ENCODE data around the gene NUP214. TPM values are rescaled to one million over a fixed set of nuclear protein-coding genes. Genes with fewer than 3 reads are reported as not detected.

Gene NUP214
- total RNA-seq, 2 donors from 2014 or later = 43.9 to 115 TPM

- DNase-seq (ENCODE audit: low spot score) = no peak
- no peaks in the 10 kb centered on the region for H3K4me1 ChIP-seq (replicated peaks)
- no peaks in the 10 kb centered on the region for H3K9me3 ChIP-seq
- WGBS = 77% methylated on average over 3 of the region's 3 CpGs
- no peak overlapping the region for H3K4me3 ChIP-seq
- no peak overlapping the region for H3K27ac ChIP-seq
- TF ChIP-seq POLR2A (IDR thresholded peaks at IDR 0.05) (no peak), POLR2AphosphoS5 (IDR thresholded peaks at IDR 0.05) (no peak)
- TF ChIP-seq, protein P1, sequence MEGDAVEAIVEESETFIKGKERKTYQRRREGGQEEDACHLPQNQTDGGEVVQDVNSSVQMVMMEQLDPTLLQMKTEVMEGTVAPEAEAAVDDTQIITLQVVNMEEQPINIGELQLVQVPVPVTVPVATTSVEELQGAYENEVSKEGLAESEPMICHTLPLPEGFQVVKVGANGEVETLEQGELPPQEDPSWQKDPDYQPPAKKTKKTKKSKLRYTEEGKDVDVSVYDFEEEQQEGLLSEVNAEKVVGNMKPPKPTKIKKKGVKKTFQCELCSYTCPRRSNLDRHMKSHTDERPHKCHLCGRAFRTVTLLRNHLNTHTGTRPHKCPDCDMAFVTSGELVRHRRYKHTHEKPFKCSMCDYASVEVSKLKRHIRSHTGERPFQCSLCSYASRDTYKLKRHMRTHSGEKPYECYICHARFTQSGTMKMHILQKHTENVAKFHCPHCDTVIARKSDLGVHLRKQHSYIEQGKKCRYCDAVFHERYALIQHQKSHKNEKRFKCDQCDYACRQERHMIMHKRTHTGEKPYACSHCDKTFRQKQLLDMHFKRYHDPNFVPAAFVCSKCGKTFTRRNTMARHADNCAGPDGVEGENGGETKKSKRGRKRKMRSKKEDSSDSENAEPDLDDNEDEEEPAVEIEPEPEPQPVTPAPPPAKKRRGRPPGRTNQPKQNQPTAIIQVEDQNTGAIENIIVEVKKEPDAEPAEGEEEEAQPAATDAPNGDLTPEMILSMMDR (IDR thresholded peaks at IDR 0.05) = no peak
- intact Hi-C loops (cut with DNase I) = no loop called here
- no peaks in the 10 kb centered on the region for H3K27me3 ChIP-seq (replicated peaks; ENCODE audit: insufficient read depth)
- H3K36me3 ChIP-seq = peaks cover 12% of the 10 kb centered on the region in 2 donors
Observed at GRCh38 chr9:131144201-131144600, 18.8 kb downstream of the NUP214 start.

GRCh38 chr9:131145245-131145644, 19.9 kb downstream of the NUP214 start:
- TF ChIP-seq, protein P1 (IDR thresholded peaks at IDR 0.05) = no peak
- TF ChIP-seq POLR2AphosphoS5 (IDR thresholded peaks at IDR 0.05) (no peak), POLR2A (IDR thresholded peaks at IDR 0.05) (no peak)
- Histone ChIP-seq H3K4me3 (no peak overlapping the region), H3K27me3 (replicated peaks; ENCODE audit: insufficient read depth) (no peaks in the 10 kb centered on the region), H3K36me3 (peaks cover 7 to 12% of the 10 kb centered on the region in 2 donors), H3K27ac (no peak overlapping the region), H3K4me1 (replicated peaks) (no peaks in the 10 kb centered on the region), H3K9me3 (no peaks in the 10 kb centered on the region)
- intact Hi-C loops (cut with DNase I) = no loop called here
- WGBS = 81% methylated on average over 2 of the region's 2 CpGs
- no peak for DNase-seq (ENCODE audit: low spot score)

- WGBS = 95% methylated on average over 4 of the region's 4 CpGs
- TF ChIP-seq, protein P1 (IDR thresholded peaks at IDR 0.05) = no peak
- peaks cover 5 to 7% of the 10 kb centered on the region in 2 donors for H3K36me3 ChIP-seq
Observed at GRCh38 chr9:131146186-131146585, 20.8 kb downstream of the NUP214 start.

GRCh38 chr9:131148276-131148675, 22.9 kb downstream of the NUP214 start:
- intact Hi-C loops (cut with DNase I) = no loop called here
- H3K36me3 ChIP-seq = peaks cover 5 to 7% of the 10 kb centered on the region in 2 donors
- H3K9me3 ChIP-seq = no peaks in the 10 kb centered on the region
- no peak for DNase-seq (ENCODE audit: low spot score)
- H3K27me3 ChIP-seq (replicated peaks; ENCODE audit: insufficient read depth) = no peaks in the 10 kb centered on the region
- H3K27ac ChIP-seq = no peak overlapping the region
- H3K4me3 ChIP-seq = no peak overlapping the region
- no peaks in the 10 kb centered on the region for H3K4me1 ChIP-seq (replicated peaks)
- WGBS = 78% methylated on average over 3 of the region's 3 CpGs
- TF ChIP-seq POLR2AphosphoS5 (IDR thresholded peaks at IDR 0.05) (no peak), POLR2A (IDR thresholded peaks at IDR 0.05) (no peak)
- TF ChIP-seq, protein P1 (IDR thresholded peaks at IDR 0.05) = no peak

More at GRCh38 chr9:131146186-131146585, 20.8 kb downstream of the NUP214 start:
- Histone ChIP-seq H3K9me3 (no peaks in the 10 kb centered on the region), H3K4me3 (no peak overlapping the region), H3K4me1 (replicated peaks) (no peaks in the 10 kb centered on the region), H3K27me3 (replicated peaks; ENCODE audit: insufficient read depth) (no peaks in the 10 kb centered on the region), H3K27ac (no peak overlapping the region)
- DNase-seq (ENCODE audit: low spot score) = no peak
- intact Hi-C loops (cut with DNase I) = no loop called here

DNA sequence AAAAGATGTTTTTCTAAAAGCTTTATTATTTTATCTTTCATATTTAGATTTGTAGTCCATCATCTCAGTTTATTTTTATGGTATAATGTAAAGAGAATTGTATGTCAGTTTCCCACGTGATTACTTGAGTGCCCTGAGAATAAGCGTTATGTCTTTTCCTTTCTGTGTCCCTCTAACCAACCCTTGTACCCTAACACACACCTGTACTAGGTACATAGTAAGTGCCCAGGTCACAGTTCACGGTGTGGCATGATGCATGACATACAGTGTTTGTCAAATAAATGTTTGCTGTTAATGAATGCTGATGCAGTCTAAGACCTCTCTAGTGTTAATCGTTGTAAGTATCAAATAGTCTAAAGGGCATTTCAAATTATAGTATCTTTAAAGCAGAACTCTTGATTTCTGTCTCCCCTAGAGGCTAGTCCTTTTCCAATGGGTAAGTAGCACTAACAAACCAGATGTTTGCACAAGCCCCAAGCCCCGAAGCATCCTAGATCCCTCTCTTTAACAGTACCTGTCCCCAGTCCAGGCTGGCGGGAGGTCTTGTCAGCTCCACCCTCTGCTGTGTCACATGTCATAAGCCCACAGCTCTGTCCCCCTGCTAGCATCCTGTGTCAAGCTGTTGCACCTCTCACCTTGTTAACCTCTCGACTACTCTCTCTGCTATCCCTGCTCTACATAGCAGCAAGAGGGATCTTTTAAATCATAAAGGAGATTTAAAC, 23.7 kb downstream of the NUP214 start:
- Histone ChIP-seq H3K9me3 (no peaks in the 10 kb centered on the region), H3K27ac (no peak overlapping the region), H3K27me3 (replicated peaks; ENCODE audit: insufficient read depth) (no peaks in the 10 kb centered on the region), H3K36me3 (peaks cover 9 to 11% of the 10 kb centered on the region in 2 donors), H3K4me3 (no peak overlapping the region), H3K4me1 (replicated peaks) (no peaks in the 10 kb centered on the region)
- WGBS = 83% methylated on average over 7 of the region's 7 CpGs
- intact Hi-C loops (cut with DNase I) = no loop called here
- TF ChIP-seq POLR2A (IDR thresholded peaks at IDR 0.05) (no peak), POLR2AphosphoS5 (IDR thresholded peaks at IDR 0.05) (no peak)
- TF ChIP-seq, protein P1 (IDR thresholded peaks at IDR 0.05) = no peak
- no peak for DNase-seq (ENCODE audit: low spot score)

All from prostate gland (tissue), 2 donors.